ENCODE data around the gene PRIM2. TPM values are rescaled to one million over a fixed set of nuclear protein-coding genes. Genes with fewer than 3 reads are reported as not detected.
A peak's percentile ranks its signal among the peaks of the same experiment; 100 is the strongest.

The PRIM2 gene
- total and polyA plus RNA-seq, 2 experiments from 2014 or later, result 45.5 to 75.2 TPM

DNA sequence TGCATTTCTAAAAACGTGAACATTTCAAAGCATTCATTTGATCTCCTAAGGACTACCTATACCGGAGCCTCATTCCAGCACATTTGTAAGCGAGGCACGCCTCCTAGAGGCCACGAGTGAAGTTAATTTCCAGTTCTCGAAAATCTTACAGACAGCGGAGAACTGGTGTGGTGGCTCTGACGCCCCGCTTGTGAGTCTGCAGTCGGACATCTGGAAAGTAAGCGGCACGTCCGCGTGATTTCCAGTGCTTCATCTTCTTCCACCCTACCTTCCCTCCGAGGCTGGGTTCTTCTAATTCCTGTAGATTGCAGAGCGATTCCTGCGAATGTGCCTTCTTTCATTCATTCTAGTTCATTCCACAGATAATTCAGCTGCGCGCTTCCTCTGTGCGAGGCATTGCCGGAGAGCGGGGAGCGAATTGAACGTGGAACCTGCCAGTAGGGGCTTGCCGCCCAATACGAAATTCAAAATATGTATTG, 810 bp upstream of the PRIM2 start:
- no peak overlapping the region for H3K27ac ChIP-seq (ENCODE audit: low read depth)
- H3K4me1 ChIP-seq (ENCODE audit: insufficient read depth), result peaks cover 5% of the 10 kb centered on the region; the same call in 1 of the 2 replicates
- H3F3A ChIP-seq (replicated peaks; ENCODE audit: low read depth), result no peaks in the 10 kb centered on the region
- H3K9me3 Mint-ChIP-seq, result peaks cover 6% of the 10 kb centered on the region; the same call in 1 of the 3 replicates
- peak overlapping the region; percentile 86 for H3K4me2 ChIP-seq
- peaks cover 34% of the 10 kb centered on the region for H3K79me2 ChIP-seq (replicated peaks; ENCODE audit: insufficient read depth)
- H3K36me3 ChIP-seq (ENCODE audit: insufficient read depth), result peaks cover 13% of the 10 kb centered on the region
- H4K20me1 ChIP-seq (replicated peaks; ENCODE audit: insufficient read depth), result no peaks in the 10 kb centered on the region
- H3K9me2 ChIP-seq (ENCODE audit: insufficient read depth), result no peaks in the 10 kb centered on the region
- H2AFZ ChIP-seq, result peak overlapping the region; percentile 79
- peaks cover 11% of the 10 kb centered on the region for H3K4me1 Mint-ChIP-seq
- H3K4me3 ChIP-seq, result peak overlapping the region; percentile 62
- DNase-seq (ENCODE audit: low spot score), result peak; percentile 97
- peaks cover 35% of the 10 kb centered on the region for H3K36me3 Mint-ChIP-seq (ENCODE audit: low read depth)
- H3K27me3 ChIP-seq (ENCODE audit: insufficient read depth), result no peaks in the 10 kb centered on the region
- peak overlapping the region; percentile 100 for H3K4me3 Mint-ChIP-seq
- peak; percentile 96 for ATAC-seq
- TF ChIP-seq, protein P1, sequence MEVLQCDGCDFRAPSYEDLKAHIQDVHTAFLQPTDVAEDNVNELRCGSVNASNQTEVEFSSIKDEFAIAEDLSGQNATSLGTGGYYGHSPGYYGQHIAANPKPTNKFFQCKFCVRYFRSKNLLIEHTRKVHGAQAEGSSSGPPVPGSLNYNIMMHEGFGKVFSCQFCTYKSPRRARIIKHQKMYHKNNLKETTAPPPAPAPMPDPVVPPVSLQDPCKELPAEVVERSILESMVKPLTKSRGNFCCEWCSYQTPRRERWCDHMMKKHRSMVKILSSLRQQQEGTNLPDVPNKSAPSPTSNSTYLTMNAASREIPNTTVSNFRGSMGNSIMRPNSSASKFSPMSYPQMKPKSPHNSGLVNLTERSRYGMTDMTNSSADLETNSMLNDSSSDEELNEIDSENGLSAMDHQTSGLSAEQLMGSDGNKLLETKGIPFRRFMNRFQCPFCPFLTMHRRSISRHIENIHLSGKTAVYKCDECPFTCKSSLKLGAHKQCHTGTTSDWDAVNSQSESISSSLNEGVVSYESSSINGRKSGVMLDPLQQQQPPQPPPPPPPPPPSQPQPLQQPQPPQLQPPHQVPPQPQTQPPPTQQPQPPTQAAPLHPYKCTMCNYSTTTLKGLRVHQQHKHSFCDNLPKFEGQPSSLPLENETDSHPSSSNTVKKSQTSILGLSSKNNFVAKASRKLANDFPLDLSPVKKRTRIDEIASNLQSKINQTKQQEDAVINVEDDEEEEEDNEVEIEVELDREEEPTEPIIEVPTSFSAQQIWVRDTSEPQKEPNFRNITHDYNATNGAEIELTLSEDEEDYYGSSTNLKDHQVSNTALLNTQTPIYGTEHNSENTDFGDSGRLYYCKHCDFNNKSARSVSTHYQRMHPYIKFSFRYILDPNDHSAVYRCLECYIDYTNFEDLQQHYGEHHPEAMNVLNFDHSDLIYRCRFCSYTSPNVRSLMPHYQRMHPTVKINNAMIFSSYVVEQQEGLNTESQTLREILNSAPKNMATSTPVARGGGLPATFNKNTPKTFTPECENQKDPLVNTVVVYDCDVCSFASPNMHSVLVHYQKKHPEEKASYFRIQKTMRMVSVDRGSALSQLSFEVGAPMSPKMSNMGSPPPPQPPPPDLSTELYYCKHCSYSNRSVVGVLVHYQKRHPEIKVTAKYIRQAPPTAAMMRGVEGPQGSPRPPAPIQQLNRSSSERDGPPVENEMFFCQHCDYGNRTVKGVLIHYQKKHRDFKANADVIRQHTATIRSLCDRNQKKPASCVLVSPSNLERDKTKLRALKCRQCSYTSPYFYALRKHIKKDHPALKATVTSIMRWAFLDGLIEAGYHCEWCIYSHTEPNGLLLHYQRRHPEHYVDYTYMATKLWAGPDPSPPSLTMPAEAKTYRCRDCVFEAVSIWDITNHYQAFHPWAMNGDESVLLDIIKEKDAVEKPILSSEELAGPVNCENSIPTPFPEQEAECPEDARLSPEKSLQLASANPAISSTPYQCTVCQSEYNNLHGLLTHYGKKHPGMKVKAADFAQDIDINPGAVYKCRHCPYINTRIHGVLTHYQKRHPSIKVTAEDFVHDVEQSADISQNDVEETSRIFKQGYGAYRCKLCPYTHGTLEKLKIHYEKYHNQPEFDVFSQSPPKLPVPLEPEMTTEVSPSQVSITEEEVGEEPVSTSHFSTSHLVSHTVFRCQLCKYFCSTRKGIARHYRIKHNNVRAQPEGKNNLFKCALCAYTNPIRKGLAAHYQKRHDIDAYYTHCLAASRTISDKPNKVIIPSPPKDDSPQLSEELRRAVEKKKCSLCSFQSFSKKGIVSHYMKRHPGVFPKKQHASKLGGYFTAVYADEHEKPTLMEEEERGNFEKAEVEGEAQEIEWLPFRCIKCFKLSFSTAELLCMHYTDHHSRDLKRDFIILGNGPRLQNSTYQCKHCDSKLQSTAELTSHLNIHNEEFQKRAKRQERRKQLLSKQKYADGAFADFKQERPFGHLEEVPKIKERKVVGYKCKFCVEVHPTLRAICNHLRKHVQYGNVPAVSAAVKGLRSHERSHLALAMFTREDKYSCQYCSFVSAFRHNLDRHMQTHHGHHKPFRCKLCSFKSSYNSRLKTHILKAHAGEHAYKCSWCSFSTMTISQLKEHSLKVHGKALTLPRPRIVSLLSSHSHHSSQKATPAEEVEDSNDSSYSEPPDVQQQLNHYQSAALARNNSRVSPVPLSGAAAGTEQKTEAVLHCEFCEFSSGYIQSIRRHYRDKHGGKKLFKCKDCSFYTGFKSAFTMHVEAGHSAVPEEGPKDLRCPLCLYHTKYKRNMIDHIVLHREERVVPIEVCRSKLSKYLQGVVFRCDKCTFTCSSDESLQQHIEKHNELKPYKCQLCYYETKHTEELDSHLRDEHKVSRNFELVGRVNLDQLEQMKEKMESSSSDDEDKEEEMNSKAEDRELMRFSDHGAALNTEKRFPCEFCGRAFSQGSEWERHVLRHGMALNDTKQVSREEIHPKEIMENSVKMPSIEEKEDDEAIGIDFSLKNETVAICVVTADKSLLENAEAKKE (CRISPR knock-in tag; IDR thresholded peaks at IDR 0.05), result no peak
- TF ChIP-seq, protein P2, sequence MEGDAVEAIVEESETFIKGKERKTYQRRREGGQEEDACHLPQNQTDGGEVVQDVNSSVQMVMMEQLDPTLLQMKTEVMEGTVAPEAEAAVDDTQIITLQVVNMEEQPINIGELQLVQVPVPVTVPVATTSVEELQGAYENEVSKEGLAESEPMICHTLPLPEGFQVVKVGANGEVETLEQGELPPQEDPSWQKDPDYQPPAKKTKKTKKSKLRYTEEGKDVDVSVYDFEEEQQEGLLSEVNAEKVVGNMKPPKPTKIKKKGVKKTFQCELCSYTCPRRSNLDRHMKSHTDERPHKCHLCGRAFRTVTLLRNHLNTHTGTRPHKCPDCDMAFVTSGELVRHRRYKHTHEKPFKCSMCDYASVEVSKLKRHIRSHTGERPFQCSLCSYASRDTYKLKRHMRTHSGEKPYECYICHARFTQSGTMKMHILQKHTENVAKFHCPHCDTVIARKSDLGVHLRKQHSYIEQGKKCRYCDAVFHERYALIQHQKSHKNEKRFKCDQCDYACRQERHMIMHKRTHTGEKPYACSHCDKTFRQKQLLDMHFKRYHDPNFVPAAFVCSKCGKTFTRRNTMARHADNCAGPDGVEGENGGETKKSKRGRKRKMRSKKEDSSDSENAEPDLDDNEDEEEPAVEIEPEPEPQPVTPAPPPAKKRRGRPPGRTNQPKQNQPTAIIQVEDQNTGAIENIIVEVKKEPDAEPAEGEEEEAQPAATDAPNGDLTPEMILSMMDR (conservative IDR thresholded peaks at IDR 0.05; ENCODE audit: low read depth in 2 of 2), result peak; percentile 96
- H3K27ac Mint-ChIP-seq, result peak overlapping the region; percentile 42; the same call in 1 of the 2 replicates
- H3K27me3 Mint-ChIP-seq (ENCODE audit: insufficient read depth, low read depth, poor library complexity), result peaks cover under 1% of the 10 kb centered on the region

DNA sequence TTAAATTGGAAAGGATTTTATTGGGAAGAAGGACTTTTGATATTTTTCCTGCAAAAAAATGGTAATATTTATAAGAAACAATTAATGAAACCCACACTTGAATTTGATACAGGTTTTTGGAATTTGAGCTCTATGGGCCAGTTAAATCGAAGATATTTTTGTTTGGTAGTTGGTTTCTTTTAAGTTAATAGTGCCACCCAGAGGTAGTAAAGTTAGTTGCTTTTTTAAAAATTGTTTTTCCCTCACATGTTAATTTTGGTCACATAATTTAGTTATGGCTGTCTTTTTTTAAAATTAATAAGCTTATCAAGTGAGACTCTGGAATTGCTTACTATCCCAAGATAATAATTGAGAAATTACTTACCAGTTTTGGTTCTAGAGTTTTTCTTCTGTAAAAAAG, 7.1 kb downstream of the PRIM2 start:
- H3K4me3 ChIP-seq, result no peak overlapping the region
- no peaks in the 10 kb centered on the region for H3K9me2 ChIP-seq (ENCODE audit: insufficient read depth)
- peaks cover 2% of the 10 kb centered on the region for H3K27me3 Mint-ChIP-seq (ENCODE audit: insufficient read depth, low read depth, poor library complexity)
- H3K4me2 ChIP-seq, result no peak overlapping the region
- H3K9me3 Mint-ChIP-seq, result peaks cover 27% of the 10 kb centered on the region
- 0 out of 2 replicates have a peak, but pooled peaks cover 4% of the 10 kb centered on the region for H4K20me1 ChIP-seq (replicated peaks; ENCODE audit: insufficient read depth)
- no peaks in the 10 kb centered on the region for H3K4me1 ChIP-seq (ENCODE audit: insufficient read depth)
- peaks cover 96% of the 10 kb centered on the region for H3K36me3 Mint-ChIP-seq (ENCODE audit: low read depth)
- DNase-seq (ENCODE audit: low spot score) (peak; percentile 29), ATAC-seq (no peak)
- H2AFZ ChIP-seq, result no peak overlapping the region
- H3K27ac Mint-ChIP-seq, result no peak overlapping the region
- H3K4me3 Mint-ChIP-seq, result no peak overlapping the region
- H3K79me2 ChIP-seq (replicated peaks; ENCODE audit: insufficient read depth), result peaks cover 50% of the 10 kb centered on the region
- H3K4me1 Mint-ChIP-seq, result peaks cover 1% of the 10 kb centered on the region
- no peaks in the 10 kb centered on the region for H3F3A ChIP-seq (replicated peaks; ENCODE audit: low read depth)
- H3K36me3 ChIP-seq (ENCODE audit: insufficient read depth), result peaks cover 60% of the 10 kb centered on the region
- no peaks in the 10 kb centered on the region for H3K27me3 ChIP-seq (ENCODE audit: insufficient read depth)
- no peak overlapping the region for H3K27ac ChIP-seq (ENCODE audit: low read depth)
- TF ChIP-seq, protein P1 (CRISPR knock-in tag; IDR thresholded peaks at IDR 0.05), result no peak

All from GM23338 (cell line).